Measurements from ENCODE around the gene ZNF318.
"Not testable (repeated sequence)": the region's sequence is repeated elsewhere in the genome, so short reads cannot be mapped to it uniquely, and the experiment has no call there.

The ZNF318 gene

DNA sequence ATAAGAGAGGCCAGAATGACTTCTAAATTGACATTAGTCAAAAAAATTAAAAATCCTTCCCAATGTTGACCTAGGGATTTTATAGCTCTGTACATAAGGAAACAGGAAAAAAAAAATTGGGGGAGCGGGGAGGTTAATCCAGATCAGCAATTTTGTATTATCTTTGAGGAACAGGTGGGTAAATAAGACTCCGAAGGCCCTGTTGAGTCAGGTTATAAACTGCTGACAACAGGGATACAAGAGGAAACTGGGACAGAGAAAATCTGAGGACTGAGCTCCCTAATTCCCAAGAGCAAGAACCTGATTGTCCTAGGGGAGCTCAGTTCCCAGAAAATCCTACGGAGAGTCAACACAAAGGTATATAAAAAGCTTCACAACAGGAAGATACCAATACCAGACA, 34.0 kb downstream of the ZNF318 start:
- no peak for DNase-seq (ENCODE audit: low read depth in 2 of 2)

DNA sequence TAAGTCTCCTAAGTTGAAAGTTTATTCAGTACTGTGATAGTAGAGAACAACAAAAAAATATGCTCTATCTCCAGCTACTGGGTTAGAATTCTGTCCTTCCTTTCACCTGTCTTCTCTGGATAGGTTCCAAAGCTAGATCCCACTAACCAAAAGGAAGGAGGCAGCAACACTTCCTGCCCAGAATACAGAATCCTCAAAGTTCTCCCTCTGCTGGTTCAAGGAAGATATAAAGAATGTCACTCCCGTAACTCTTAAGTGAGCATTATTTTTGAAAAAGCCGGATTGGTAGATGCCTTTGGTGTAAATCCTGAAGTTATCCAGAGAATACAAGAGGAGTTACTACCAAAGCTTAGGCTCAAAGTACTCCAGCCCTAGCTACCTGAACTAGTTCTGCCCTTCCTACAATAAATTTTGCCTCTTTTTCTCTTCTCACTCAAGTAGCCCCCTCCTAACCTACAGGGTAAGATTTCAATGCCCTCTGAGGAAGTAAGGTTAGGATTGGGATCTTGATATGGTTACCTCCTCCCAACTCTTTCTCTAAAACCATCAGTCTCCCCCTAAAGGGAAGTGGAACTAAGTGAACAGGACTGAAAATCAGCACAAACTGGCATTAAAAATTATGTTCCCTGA, 34.9 kb downstream of the ZNF318 start:
- DNase-seq (ENCODE audit: low read depth in 2 of 2): no peak

DNA sequence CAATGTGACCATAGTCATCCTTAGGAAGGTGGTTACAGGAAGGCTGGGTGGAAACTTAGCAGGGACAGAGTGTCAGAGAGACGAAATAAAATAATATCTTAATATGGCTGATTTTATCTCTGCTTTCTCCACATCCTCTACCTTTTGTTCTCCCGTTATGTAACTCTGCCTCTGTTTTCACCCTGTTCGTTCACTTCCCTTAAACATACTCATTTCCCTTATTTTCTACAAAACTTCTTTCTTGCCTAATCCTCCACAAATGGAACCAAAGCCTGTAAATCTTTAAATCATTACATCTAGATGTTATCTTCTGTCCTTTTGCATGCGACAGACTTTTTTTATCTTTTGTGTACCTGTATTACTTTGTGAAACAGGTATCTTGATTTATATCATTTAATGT, 37.6 kb downstream of the ZNF318 start:
- DNase-seq (ENCODE audit: low read depth in 2 of 2): no peak

DNA sequence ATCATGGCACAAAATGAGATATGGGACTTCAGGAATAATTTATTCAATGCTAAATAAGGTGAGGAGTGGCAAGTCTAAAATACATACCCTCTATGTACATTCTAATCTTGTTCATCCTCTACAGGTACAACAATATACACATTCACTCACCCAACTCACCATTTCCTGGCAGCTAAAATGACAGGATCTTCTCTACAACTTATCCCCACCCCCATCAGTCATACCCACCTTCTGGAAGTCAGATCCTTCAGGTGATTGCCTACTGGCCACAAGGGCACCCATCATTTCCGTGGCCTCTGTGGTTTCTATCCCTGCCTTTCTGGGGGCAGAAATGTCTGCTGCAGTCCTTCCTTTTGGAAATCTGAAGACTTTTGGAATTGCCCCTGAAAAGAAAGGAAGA, 38.0 kb downstream of the ZNF318 start:
- no peak for DNase-seq (ENCODE audit: low read depth in 2 of 2)

DNA sequence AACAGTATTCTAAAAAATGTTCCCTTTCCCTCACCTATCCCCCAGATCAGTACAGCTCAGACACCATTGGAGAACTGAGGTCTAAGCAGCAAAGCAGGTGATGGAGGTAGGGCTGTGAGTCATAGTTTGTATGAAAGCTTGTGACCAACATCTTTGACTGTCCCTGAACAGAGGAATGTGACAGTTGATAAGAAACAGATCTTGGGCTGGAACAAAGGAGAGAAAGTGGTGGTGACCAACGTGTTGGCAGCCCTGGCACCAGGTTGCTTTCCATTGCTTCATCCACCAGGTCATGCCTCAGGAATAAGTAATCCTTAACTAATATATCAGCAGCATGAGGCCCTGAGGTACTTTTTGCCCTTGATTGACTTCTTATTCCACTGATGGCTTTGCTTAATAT, 40.9 kb downstream of the ZNF318 start:
- no peak for DNase-seq (ENCODE audit: low read depth in 2 of 2)

DNA sequence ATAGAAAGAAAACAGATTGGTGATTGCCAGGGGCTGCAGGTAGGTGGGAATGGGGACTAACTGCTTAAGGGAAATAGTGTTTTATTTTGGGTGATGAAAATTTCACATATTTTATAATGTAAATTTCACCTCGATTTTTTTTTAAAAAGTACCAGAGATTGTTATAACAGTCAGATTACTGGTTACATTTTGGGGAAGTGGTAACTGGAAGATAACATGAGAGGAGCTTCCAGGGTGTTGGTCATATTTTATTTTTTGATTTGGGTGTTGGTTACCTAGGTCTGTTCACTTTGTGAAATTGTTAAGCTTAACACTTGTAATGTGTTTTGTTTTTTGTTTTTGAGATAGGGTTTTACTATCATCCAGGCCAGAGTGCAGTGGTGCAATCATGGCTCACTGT, 43.6 kb downstream of the ZNF318 start:
- DNase-seq (ENCODE audit: low read depth in 2 of 2): no peak

DNA sequence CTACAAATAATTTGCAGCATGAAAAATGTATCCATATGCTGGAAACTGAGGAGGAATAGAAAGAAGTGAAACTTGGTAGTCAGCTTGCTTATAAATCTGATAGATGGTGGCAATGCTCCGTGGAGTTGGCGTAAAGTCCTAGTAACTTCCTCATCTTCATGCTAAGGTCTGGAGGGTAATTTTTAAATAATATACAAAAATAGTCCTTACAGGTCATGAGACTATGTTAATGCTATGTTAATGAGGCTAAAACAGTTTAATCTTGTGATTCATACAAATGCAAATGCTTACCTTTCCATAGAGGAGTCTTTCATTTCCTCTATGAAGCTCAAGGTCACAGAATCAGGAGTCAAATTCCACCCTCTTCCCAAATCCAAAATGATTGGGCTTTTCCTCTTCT, 51.4 kb downstream of the ZNF318 start:
- no peak for DNase-seq (ENCODE audit: low read depth in 2 of 2)

DNA sequence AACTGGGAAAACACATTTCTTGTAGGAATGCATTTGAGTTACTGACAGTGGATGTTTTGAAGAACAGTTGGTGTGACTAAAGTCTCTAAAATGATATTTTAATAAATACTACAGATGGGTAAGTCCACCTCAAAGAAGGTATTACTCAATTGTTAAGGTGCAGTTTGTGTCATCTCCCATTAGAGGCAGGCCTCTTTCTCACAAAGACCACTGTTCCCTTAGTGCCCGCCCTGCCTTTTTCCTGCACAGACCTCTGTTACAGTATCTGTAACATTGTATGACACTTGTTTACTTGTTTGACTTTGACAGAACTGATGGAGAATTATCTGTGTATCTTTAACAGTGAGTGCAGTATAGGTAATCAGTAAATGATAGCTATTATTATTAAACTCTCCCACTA, 55.6 kb downstream of the ZNF318 start:
- DNase-seq (ENCODE audit: low read depth in 2 of 2): no peak

DNA sequence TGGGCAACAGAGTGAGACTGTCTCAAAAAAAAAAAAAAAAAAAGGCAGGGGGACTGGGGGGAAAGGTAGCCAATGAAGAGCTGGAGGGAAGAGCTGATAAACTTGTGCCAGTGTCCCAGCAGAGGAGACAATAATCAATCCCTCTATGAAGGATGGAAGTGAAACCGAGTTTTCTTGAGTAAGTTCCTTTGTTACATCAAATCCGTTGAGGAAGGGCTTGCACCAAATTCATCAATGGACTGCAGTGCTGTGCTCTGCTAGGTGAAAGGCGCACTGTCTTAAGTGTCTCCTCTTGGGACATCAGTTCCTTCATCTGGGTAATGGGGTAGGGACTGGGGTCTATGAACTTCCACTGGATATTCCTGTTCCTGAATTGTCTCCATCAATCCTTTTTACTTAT, 57.8 kb downstream of the ZNF318 start:
- DNase-seq (ENCODE audit: low read depth in 2 of 2): no peak

DNA sequence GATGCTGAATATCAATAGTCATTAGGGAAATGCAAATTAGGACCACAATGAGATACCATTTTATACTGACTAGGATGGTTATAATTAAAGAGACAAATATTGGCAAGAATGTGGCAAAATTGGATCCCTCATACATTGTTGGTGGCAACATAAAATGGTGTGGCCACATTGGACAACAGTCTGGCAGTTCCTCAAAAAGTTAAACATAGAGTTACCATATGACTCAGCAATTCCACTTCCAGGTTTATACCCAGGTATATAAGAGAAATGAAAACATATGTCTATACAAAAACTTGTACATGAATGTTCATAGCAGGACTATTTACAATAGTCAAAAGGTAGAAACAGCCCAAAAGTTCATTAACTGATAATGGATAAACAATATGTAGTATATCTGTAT, 58.8 kb downstream of the ZNF318 start:
- no peak for DNase-seq (ENCODE audit: low read depth in 2 of 2)

DNA sequence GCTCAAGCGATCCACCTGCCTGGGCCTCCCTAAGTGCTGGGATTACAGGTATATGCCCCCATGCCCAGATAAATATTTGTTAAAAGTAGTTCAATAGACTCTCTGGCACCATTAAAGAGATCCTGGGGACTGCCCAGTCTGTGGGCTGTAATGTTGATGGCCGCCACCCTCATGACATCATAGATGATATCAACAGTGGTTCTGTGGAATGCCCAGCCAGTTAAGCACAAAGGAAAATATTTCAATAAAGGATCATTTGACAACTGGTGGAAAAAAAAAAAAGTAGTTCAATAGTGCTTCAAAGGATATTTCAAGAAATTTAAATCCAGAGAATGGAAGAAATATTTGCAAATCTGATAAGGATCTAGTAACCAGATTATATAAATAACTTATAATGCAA, 59.3 kb downstream of the ZNF318 start:
- no peak for DNase-seq (ENCODE audit: low read depth in 2 of 2)

DNA sequence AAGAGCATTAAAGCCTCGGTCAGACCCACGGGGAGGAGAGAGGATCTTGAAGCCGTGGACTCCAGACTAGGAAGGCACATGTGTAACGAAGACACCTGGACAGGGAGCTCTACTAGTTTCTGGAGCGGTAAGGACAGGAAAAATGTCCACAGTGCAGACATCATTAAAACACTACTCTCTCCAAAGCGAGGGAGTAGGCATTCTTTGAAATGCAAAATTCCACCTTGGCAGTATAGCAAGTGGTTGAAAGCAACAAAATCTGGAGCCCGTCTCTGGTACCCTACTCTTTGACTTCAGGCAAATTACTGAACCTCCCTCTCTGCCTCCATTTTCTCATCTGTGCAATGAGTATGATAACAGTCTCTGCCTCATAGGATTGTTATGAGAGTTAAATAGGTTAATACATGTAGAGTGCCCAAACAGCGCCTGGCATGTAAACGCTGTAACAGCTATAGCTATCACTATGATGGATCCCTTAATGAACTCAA, 60.4 kb downstream of the ZNF318 start:
- DNase-seq (ENCODE audit: low read depth in 2 of 2): no peak

DNA sequence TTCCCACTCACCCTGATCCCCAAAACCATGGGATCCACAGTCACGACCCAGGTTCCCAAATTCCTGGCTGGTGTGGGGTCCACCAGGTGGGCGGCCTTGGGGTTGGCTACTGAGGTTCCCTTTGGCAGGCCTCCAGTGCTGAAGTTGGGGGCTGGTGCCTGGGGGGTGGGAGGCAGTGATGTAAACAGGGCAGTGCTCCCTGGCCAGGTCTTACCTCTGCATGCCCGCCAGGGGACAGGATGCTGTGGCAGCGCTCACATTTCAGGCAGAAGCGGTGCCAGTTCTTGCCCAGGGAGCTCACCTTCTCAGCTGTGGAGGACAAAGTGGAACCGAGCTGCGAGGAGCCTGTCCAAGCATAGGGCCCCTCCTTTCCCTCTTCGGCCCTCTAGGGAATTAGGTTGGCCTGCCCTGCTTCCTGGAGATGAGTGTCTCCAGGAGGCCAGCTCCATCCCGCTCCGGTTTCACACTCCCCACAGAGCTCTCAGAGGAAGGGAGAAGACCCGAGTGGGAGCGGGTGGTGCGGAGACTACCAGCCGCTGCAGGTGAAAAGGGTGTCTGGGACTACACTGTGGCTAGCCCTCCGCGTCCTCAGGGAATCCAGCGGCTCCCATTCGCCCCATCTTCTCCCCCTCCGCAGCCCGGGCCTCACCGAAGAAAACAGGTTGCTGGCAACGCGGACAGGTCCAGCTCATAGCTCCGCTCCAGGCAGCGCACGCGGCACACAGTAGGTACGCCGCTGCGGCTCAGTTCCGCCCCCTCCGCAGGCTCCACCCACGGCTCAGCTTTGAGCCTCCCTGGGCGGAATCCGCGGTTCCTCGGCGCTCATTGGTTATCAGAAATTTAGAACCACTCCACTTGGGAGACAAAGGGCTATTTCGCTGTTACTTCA, 61.1 kb downstream of the ZNF318 start, which contains the start of gene CRIP3:
TSS of gene CRIP3 (minus strand) at position 726 of the 889 bp plus-strand sequence. CDS start at position 692, 34 bp downstream.
- DNase-seq (ENCODE audit: low read depth in 2 of 2): peak; percentile 34 to 48

DNA sequence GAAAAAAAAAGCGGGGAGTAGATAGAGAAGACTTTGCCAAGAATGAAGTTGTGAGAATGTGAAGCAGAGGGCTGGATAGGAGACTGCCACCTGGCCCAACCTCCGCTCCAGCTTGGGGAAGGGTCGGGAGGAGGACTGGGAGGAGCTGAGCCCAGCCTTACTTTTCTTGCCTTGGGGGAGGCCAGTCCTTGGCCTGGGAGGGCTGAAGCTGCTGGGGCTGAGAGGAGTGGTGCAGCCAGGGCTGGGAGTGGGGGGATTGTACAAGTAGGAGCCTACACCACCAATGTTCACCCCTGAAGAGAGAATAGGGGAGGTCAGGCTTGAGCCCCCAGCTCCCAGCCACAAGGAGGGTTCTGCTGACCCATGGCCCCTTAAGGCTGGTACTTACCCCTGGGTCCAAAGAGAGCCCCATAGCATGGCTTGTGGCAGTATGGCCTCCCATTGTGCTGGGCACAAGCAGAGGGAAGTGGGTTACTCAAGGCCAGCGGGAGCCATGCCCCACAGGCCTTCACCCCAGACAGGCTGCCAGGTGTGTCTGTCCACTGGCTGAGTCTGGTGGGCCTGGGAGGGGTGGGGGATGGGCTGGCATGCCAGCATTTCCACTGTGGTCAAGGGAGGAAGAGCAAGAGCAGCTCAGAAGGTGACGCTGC, 61.9 kb downstream of the ZNF318 start:
- DNase-seq (ENCODE audit: low read depth in 2 of 2): no peak

DNA sequence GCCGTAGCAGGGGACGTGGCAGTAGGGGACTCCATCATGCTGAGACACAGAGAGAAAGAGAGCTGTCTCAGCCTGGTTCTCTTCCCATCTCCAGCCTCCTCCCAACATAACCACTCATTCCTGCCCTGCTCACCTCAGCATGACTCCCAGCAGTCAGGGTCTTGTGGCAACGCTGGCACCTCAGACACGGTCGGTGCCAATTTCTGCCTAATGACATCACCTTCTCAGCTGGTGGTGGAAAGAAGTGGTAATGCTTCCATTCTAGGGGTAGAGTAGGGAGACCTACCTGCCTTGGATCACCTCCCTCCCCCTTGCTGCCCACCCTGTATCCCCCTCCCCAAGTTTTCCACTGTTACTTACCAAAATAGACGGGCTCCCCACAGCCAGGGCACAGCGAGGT, 63.4 kb downstream of the ZNF318 start:
- DNase-seq (ENCODE audit: low read depth in 2 of 2): no peak

DNA sequence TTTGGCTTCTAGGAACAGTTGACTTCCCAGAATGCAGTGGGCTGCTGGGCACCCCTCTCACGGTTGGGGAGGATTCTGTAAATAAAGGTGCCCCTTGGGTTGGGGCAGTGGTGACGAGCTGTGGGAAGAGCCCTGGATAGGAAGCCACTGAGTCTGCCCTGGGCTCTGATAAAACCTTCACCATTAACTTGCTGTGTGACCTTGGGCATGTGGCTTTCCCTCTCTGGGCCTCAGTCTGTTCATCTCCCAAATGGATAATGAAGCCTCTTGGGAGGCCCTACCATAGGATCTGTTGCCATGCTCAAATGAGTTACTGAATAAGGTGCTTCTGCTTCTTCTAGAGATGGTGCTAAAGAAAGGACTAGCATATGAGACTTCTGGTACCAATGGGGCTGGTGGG, 64.6 kb downstream of the ZNF318 start:
- DNase-seq (ENCODE audit: low read depth in 2 of 2): no peak

DNA sequence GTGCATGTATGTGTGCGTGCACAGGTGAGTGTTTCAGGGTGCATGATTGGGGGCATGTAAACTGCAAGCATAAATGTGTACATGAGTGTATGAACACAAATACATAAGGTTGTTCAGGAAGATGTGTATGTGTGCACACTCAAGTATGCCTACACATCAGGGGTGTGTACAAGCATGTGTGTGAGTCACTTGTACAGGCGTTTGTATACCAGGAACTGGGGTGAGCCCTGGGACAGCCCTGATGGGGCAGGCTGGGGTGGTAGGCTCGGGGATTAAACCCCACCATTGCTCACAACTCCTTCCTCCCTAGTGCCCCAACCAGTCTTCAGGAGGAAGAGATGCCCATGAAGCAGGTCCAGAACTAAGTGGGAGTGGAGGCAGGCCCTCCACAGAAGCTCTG, 65.1 kb downstream of the ZNF318 start:
- no peak for DNase-seq (ENCODE audit: low read depth in 2 of 2)

DNA sequence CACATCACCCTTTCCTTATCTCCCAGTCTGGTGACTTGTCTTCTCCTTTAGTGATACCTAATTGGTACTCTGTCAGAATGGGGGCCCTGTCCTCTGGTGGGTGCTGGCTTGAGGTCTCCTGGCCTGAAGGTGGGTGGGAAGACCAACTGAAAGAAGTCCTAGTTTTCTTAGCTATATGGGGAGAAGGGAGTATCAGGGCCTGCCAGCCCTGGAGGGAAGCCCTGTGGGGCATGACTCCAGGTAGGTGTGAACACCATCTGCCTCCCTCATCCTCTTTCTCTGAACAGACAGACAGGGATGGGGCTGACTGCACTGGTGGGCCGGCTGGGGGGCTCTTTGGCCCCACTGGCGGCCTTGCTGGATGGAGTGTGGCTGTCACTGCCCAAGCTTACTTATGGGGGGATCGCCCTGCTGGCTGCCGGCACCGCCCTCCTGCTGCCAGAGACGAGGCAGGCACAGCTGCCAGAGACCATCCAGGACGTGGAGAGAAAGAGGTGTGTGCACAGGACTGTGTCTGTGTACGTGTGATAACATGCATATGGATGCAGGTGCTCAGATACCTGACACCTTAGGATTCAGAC, 65.6 kb downstream of the ZNF318 start:
- no peak for DNase-seq (ENCODE audit: low read depth in 2 of 2)

DNA sequence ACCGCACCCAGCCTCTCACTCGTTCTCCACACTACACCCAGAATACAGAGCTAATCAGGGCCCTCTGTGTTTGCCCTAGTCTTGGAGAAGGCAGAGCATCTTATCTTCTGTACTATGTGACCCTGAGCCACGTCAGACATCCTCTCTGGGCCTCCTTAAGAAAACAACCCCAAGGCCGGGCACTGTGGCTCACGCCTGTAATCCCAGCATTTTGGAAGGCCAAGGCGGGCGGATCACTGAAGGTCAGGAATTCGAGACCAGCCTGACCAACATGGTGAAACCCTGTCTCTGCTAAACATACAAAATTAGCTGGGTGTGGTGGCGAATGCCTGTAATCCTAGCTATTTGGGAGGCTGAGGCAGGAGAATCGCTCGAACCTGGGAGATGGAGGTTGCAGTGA, 66.4 kb downstream of the ZNF318 start:
- not testable (repeated sequence) for DNase-seq (ENCODE audit: low read depth in 2 of 2)

DNA sequence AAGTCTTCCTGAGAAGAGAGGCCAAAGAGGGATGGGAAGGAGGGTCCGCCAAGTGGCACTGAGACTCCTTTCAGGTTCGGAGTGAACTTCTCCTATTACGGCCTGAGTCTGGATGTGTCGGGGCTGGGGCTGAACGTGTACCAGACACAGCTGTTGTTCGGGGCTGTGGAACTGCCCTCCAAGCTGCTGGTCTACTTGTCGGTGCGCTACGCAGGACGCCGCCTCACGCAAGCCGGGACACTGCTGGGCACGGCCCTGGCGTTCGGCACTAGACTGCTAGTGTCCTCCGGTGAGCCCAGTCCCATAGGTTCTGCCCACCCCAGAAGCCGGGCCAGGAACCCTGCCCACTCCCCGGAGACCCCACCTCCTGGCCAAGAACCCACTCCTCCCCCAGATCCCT, 67.3 kb downstream of the ZNF318 start:
- DNase-seq (ENCODE audit: low read depth in 2 of 2): no peak

DNA sequence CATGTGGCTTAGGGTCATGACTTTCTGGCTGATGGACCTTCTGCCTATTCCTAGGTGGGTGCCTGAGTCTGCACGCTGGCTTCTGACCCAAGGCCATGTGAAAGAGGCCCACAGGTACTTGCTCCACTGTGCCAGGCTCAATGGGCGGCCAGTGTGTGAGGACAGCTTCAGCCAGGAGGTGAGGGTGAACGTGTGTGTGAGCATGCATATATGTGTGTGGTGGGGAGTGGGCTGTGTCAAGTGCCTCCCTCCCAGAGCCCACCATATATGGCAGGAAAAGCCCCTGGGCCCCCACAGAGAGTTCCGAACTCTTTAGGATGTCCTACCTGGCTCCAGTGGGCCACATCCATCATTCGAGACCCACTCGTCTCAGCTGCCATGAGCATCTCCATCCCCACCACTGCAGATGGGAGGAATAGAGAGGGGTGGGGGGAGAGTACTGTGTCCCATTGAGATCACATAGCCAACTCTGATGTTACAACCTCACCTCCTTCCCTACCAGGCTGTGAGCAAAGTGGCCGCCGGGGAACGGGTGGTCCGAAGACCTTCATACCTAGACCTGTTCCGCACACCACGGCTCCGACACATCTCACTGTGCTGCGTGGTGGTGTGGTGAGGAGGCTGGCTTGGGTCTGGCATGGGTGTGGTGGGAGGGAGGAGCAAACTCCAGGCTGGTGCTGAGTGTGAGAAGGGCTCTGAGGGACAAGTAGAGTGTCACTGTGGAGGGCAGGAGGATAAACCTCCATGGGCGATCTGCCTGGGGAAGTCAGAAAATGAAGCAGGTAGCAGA, 68.2 kb downstream of the ZNF318 start:
- DNase-seq (ENCODE audit: low read depth in 2 of 2): no peak

All from stimulated activated CD4-positive, alpha-beta T cell treated with anti-CD3 and anti-CD28 coated beads, Interleukin-1b, Interleukin-23, amount 100 ng/mL, for 4 hours (primary cell).